Tongue (tissue), 2 donors: Measurements from ENCODE around the gene GJA5. TPM values are rescaled to one million over a fixed set of nuclear protein-coding genes. Genes with fewer than 3 reads are reported as not detected.
"Not testable (repeated sequence)": the region's sequence is repeated elsewhere in the genome, so short reads cannot be mapped to it uniquely, and the experiment has no call there.

Experiments used
- DNase-seq: peaks from one replicate; pipeline ENCODE4 v3.0.0-alpha.2; 2015
- total RNA-seq: library from RNA; depleted of rRNA; stranded (reverse); fragments of >200 nt; gene quantifications from one replicate; pipeline ENCODE4 v1.2.3, GENCODE V29; 2014

The GJA5 gene
- total RNA-seq, 1 donor from 2014 or later: 15.4 TPM

GRCh38 chr1:147762233-147763024 is 2.0 kb upstream of the GJA5 start:
- DNase-seq: no peak

- DNase-seq: no peak
Observed at GRCh38 chr1:147758379-147759100, 1.9 kb downstream of the GJA5 start.

GRCh38 chr1:147757015-147757990 is 3.1 kb downstream of the GJA5 start:
- no peak for DNase-seq

GRCh38 chr1:147756341-147756740 is 4.1 kb downstream of the GJA5 start:
- no peak for DNase-seq

- DNase-seq: no peak
Observed at GRCh38 chr1:147754661-147755060, 5.7 kb downstream of the GJA5 start.

GRCh38 chr1:147753081-147753480 is 7.3 kb downstream of the GJA5 start:
- no peak for DNase-seq

GRCh38 chr1:147752511-147752910 is 7.9 kb downstream of the GJA5 start:
- no peak for DNase-seq

GRCh38 chr1:147751346-147751745 is 9.1 kb downstream of the GJA5 start:
- DNase-seq: no peak

GRCh38 chr1:147750618-147751217 is 9.7 kb downstream of the GJA5 start:
- no peak for DNase-seq

GRCh38 chr1:147749792-147750191 is 10.6 kb downstream of the GJA5 start:
- DNase-seq: no peak

GRCh38 chr1:147748676-147749350 is 11.6 kb downstream of the GJA5 start:
- no peak for DNase-seq

GRCh38 chr1:147747966-147748365 is 12.4 kb downstream of the GJA5 start:
- DNase-seq: no peak

- no peak for DNase-seq
Observed at GRCh38 chr1:147745271-147745670, 15.1 kb downstream of the GJA5 start.

- DNase-seq: peak; percentile 23
Observed at GRCh38 chr1:147741065-147741464, 19.3 kb downstream of the GJA5 start.

GRCh38 chr1:147740391-147740790 is 20.0 kb downstream of the GJA5 start:
- peak; percentile 20 for DNase-seq

GRCh38 chr1:147738739-147739476 is 21.5 kb downstream of the GJA5 start:
- DNase-seq: no peak

GRCh38 chr1:147738129-147738528 is 22.3 kb downstream of the GJA5 start:
- DNase-seq: peak; percentile 11

GRCh38 chr1:147736883-147737282 is 23.5 kb downstream of the GJA5 start:
- no peak for DNase-seq

- peak; percentile 14 for DNase-seq
Observed at GRCh38 chr1:147735423-147735822, 25.0 kb downstream of the GJA5 start.

- not testable (repeated sequence) for DNase-seq
Observed at GRCh38 chr1:147734291-147734841, 26.0 kb downstream of the GJA5 start.
